CD14-positive monocyte (primary cell): ENCODE results near the gene ZBTB49. TPM values are rescaled to one million over a fixed set of nuclear protein-coding genes. Genes with fewer than 3 reads are reported as not detected.
"Not testable (repeated sequence)": the region's sequence is repeated elsewhere in the genome, so short reads cannot be mapped to it uniquely, and the experiment has no call there.

ENCODE experiments used
- DNase-seq, 3 donors: peaks; one replicate each; pipeline ENCODE4 v3.0.0-alpha.2; 2011 to 2022
- H2AFZ ChIP-seq: 2 replicates; pipeline ENCODE4 v1.6.0; 2012; ENCODE audit warnings: mild to moderate bottlenecking, low read depth, low read length, inconsistent platforms; ENCODE audit not compliant: insufficient read depth, poor library complexity, severe bottlenecking
- H3K27ac ChIP-seq, 2 donors: 1 replicate in 1 of 2; 2 replicates in 1 of 2; pipeline ENCODE4 v1.5.1; 2012 to 2013; ENCODE audit warnings: low read length in 2 of 2, control low read depth in 1 of 2, inconsistent platforms in 1 of 2, low read depth in 1 of 2, mild to moderate bottlenecking in 1 of 2
- H3K27me3 ChIP-seq, 2 donors: one replicate each; pipeline versions ENCODE4 v1.6.0 to v1.6.1; 2011 to 2013; ENCODE audit warnings: low read length in 2 of 2; ENCODE audit not compliant: control insufficient read depth in 2 of 2, insufficient read depth in 2 of 2
- H3K36me3 ChIP-seq, 2 donors: replicated peaks in 1 of 2; 1 replicate in 1 of 2; 2 replicates in 1 of 2; pipeline versions ENCODE4 v1.5.1 to v1.6.1; 2012 to 2013; ENCODE audit warnings: low read length in 2 of 2, control low read depth in 1 of 2, inconsistent platforms in 1 of 2, mild to moderate bottlenecking in 1 of 2; ENCODE audit not compliant: insufficient read depth in 2 of 2, control insufficient read depth in 1 of 2
- H3K4me1 ChIP-seq, 2 donors: 1 replicate in 1 of 2; 2 replicates in 1 of 2; pipeline versions ENCODE4 v1.5.1 to v1.6.1; 2012 to 2013; ENCODE audit warnings: low read length in 2 of 2, control low read depth in 1 of 2, inconsistent platforms in 1 of 2, mild to moderate bottlenecking in 1 of 2, moderate library complexity in 1 of 2; ENCODE audit not compliant: insufficient read depth in 2 of 2, control insufficient read depth in 1 of 2
- H3K4me2 ChIP-seq: replicated peaks from 2 replicates; pipeline ENCODE3; 2012; ENCODE audit warnings: low read length, moderate library complexity, mild to moderate bottlenecking; ENCODE audit not compliant: poor library complexity, severe bottlenecking; ENCODE audit errors: extremely low read depth
- H3K4me3 ChIP-seq, 3 experiments: fragments of 200-600 bp in 1 of 3; sonication (generic) in 1 of 3; replicated peaks in 1 of 3; 1 replicate in 2 of 3; 2 replicates in 1 of 3; pipeline ENCODE4 v1.5.1; 2011 to 2013; ENCODE audit warnings: low read length in 3 of 3, mild to moderate bottlenecking in 3 of 3, control low read depth in 2 of 3, low read depth in 2 of 3, inconsistent platforms in 1 of 3, moderate library complexity in 1 of 3
- H3K79me2 ChIP-seq: 2 replicates; pipeline ENCODE4 v1.6.0; 2012; ENCODE audit warnings: mild to moderate bottlenecking, control low read depth, inconsistent platforms, low read length, moderate library complexity; ENCODE audit not compliant: insufficient read depth
- H3K9ac ChIP-seq: 2 replicates; pipeline ENCODE4 v1.6.0; 2017; ENCODE audit warnings: low read length, mild to moderate bottlenecking; ENCODE audit not compliant: insufficient read depth, poor library complexity, severe bottlenecking
- H3K9me3 ChIP-seq, 2 donors: replicated peaks in 1 of 2; 1 replicate in 1 of 2; 2 replicates in 1 of 2; pipeline versions ENCODE4 v1.5.1 to v1.6.1; 2012 to 2013; ENCODE audit warnings: low read length in 2 of 2, control low read depth in 1 of 2; ENCODE audit not compliant: control insufficient read depth in 1 of 2, insufficient read depth in 1 of 2
- H4K20me1 ChIP-seq: 2 replicates; pipeline ENCODE4 v1.6.0; 2012; ENCODE audit warnings: mild to moderate bottlenecking, low read length, control low read depth, moderate library complexity; ENCODE audit not compliant: insufficient read depth
- H3K27ac Mint-ChIP-seq, 7 donors: one replicate each; pipeline ENCODE4 v1.8.0; 2020; ENCODE audit warnings: mild to moderate bottlenecking in 7 of 7, mixed read lengths in 7 of 7, moderate library complexity in 6 of 7, inconsistent platforms in 2 of 7
- H3K27me3 Mint-ChIP-seq, 3 donors: one replicate each; pipeline ENCODE4 v1.8.0; 2021 to 2022; ENCODE audit warnings: low read depth in 3 of 3, mild to moderate bottlenecking in 3 of 3, mixed read lengths in 3 of 3, moderate library complexity in 3 of 3, inconsistent platforms in 1 of 3
- H3K36me3 Mint-ChIP-seq, 2 donors: one replicate each; pipeline ENCODE4 v1.8.0; 2020; ENCODE audit warnings: mixed read lengths in 2 of 2, inconsistent platforms in 1 of 2, mild to moderate bottlenecking in 1 of 2
- H3K4me1 Mint-ChIP-seq: one replicate; pipeline ENCODE4 v1.8.0; 2020; ENCODE audit warnings: mild to moderate bottlenecking, mixed read lengths
- H3K4me3 Mint-ChIP-seq, 2 donors: one replicate each; pipeline ENCODE4 v1.8.0; 2020; ENCODE audit warnings: mild to moderate bottlenecking in 2 of 2, mixed read lengths in 2 of 2, moderate library complexity in 1 of 2
- H3K9me3 Mint-ChIP-seq, 7 donors: one replicate each; pipeline ENCODE4 v1.8.0; 2020 to 2022; ENCODE audit warnings: mixed read lengths in 7 of 7, mild to moderate bottlenecking in 6 of 7, moderate library complexity in 6 of 7, inconsistent platforms in 2 of 7
- CTCF ChIP-seq: fragments of 200-600 bp; IDR thresholded peaks from one replicate; pipeline ENCODE4 v1.8.0; 2022; ENCODE audit warnings: antibody characterized with exemption, mild to moderate bottlenecking
- WGBS: methylation state at CpG from one replicate; pipeline ENCODE4 v1.1.5; 2013; ENCODE audit warnings: missing lambda C conversion rate; ENCODE audit not compliant: insufficient coverage; 5-methylcytosine and 5-hydroxymethylcytosine counted together
- intact Hi-C, 2 donors: fragments of 100-400 bp; cut with micrococcal nuclease; formaldehyde crosslinking; loops; one replicate each; pipeline versions ENCODE4 v1.15.0 to v1.15.1; 2023
- polyA plus RNA-seq, 3 donors: library from polyadenylated mRNA; depleted of rRNA in 1 of 3; unstranded in 2 of 3; stranded (reverse) in 1 of 3; fragments of 300-500 nt in 2 of 3; fragments of >200 nt in 1 of 3; fragmentation: Illumina TruSeq in 2 of 3; gene quantifications; 1 replicate in 2 of 3; 2 replicates in 1 of 3; pipeline ENCODE4 v1.2.3, GENCODE V29; 2012 to 2021

Gene ZBTB49
- polyA plus RNA-seq, 3 donors = 1.4 to 3.8 (median 1.7) TPM

- H3K27me3 Mint-ChIP-seq = peaks cover 5 to 27% (median 23%) of the 10 kb centered on the region in 3 donors
- no peaks in the 10 kb centered on the region for H3K9me3 Mint-ChIP-seq
- Histone ChIP-seq H3K79me2 (no peaks in the 10 kb centered on the region), H3K4me1 (no peaks in the 10 kb centered on the region), H3K27me3 (peaks cover 0 to 2% of the 10 kb centered on the region in 2 donors), H3K4me3 (no peak overlapping the region), H3K4me2 (no peak overlapping the region), H3K36me3 (no peaks in the 10 kb centered on the region), H3K9me3 (no peaks in the 10 kb centered on the region), H4K20me1 (no peaks in the 10 kb centered on the region), H3K9ac (no peak overlapping the region), H2AFZ (no peak overlapping the region), H3K27ac (no peak overlapping the region)
- 84% methylated on average over 4 of the region's 6 CpGs for WGBS
- H3K36me3 Mint-ChIP-seq = no peaks in the 10 kb centered on the region
- H3K27ac Mint-ChIP-seq = no peak overlapping the region
- intact Hi-C loops = loop anchor here (2.0 to 5.0 kb wide), 2 partner anchors 80 to 83 kb away; no protein-coding TSS in a partner anchor
- no peak for TF ChIP-seq CTCF
- H3K4me1 Mint-ChIP-seq = peaks cover 1% of the 10 kb centered on the region
- H3K4me3 Mint-ChIP-seq = peak overlapping the region in 1 of 2 donors; percentile 11
- DNase-seq = no peak
Observed at GRCh38 chr4:4254666-4255065, 35.4 kb upstream of the ZBTB49 start.

GRCh38 chr4:4256799-4257198, 33.3 kb upstream of the ZBTB49 start:
- H3K9ac ChIP-seq = no peak overlapping the region
- H3K27me3 ChIP-seq = peaks cover 0 to 2% of the 10 kb centered on the region in 2 donors
- Mint-ChIP-seq H3K27me3 (peaks cover 1 to 23% (median 21%) of the 10 kb centered on the region in 3 donors), H3K27ac (peak overlapping the region in 1 of 7 donors; percentile 18), H3K4me1 (peaks cover 3% of the 10 kb centered on the region), H3K36me3 (no peaks in the 10 kb centered on the region), H3K4me3 (no peak overlapping the region), H3K9me3 (no peaks in the 10 kb centered on the region)
- H3K4me2 ChIP-seq = no peak overlapping the region
- H4K20me1 ChIP-seq = no peaks in the 10 kb centered on the region
- no peaks in the 10 kb centered on the region for H3K36me3 ChIP-seq
- intact Hi-C loops = no loop called here
- H2AFZ ChIP-seq = no peak overlapping the region
- DNase-seq = no peak
- no peak for TF ChIP-seq CTCF
- H3K27ac ChIP-seq = no peak overlapping the region
- H3K9me3 ChIP-seq = no peaks in the 10 kb centered on the region
- H3K4me3 ChIP-seq = no peak overlapping the region
- no peaks in the 10 kb centered on the region for H3K79me2 ChIP-seq
- no peaks in the 10 kb centered on the region for H3K4me1 ChIP-seq
- WGBS = 83% methylated on average over 8 of the region's 10 CpGs

- peaks cover 1 to 23% (median 17%) of the 10 kb centered on the region in 3 donors for H3K27me3 Mint-ChIP-seq
- H4K20me1 ChIP-seq, H3K36me3 ChIP-seq, H3K4me1 ChIP-seq, H3K27me3 ChIP-seq, H3K36me3 Mint-ChIP-seq, H3K27ac ChIP-seq, H3K4me3 Mint-ChIP-seq, H3K9me3 ChIP-seq, DNase-seq, H3K9ac ChIP-seq, H3K79me2 ChIP-seq, H3K4me3 ChIP-seq, H3K4me2 ChIP-seq, H3K9me3 Mint-ChIP-seq, H3K4me1 Mint-ChIP-seq, intact Hi-C loops, H3K27ac Mint-ChIP-seq, H2AFZ ChIP-seq: not testable (repeated sequence)
- WGBS = no CpG with 5 or more reads among the region's 3 CpGs
Observed at GRCh38 chr4:4257705-4258104, 32.3 kb upstream of the ZBTB49 start.
